Measurements from ENCODE around the gene CAV3. TPM values are rescaled to one million over a fixed set of nuclear protein-coding genes. Genes with fewer than 3 reads are reported as not detected.

Gene CAV3
- polyA plus RNA-seq, 3 donors: 0.06 to 1.0 (median 0.13) TPM

DNA sequence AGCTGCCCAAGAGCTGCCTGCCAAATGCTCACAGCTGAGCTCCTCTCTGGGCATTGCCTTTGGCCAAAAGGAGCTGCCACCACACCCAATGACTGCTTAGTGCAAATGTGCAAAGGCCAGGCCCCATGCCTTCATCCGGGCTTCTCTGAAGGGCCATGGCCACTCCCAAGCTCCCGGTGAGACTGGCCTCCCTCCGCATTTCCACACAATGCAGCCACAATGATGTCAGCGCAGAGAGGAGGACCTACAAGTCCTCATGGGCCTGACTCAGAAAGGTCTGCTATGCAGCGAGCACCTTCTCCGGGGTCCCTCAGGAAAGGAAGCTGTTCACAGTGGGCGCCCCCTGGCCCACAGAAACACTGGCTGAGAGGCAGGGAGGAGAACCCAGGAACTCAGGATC is 23.1 kb downstream of the CAV3 start:
- WGBS, 3 donors: 76 to 84% (median 77%) methylated on average over 7 of the region's 7 CpGs

DNA sequence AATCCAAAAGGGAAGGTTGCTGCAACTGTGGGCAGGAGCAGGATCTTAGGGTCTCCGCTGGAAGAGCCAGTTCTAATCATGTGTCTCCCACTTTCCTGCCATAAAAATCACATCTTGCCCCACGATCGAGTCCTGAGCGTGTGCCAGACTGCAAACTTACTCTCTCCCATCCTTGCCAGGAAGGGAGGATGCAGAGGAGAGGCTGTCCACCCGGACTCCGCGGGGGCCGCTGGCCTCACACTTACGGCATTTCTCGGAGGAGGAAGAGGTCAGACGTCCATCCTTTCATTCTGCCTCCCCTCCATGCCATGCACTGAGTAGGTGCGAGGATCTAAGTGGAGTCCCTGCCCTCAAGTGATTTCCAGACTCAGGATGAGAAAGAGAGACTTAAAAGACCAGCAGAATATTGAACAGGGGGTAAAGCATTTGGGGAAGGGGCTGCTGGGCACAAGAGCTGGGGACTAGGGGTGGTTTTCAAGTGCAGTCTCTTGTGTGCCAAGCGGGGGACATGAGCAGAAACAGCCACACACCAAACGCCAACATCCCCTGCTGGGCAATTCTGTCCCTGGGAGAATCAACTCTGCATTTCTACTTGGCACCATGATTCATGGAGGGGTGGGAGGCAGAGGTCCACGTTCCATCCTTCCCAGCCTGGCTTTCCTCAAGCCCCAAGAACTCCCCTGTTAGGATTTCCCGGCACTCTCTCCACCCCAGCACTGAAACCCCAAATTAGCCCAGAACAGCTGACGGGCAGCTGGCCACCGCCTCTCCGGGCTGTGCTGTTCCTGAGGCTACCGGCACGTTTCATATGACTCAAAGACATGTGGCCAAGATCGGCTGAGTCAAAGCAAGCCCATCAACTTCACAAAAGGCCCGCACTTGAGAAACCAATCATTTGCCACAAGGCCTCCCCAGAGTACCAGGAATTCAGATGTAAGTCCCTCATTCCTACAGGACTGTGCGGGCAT is 24.2 kb downstream of the CAV3 start:
- 77 to 86% (median 83%) methylated on average over 24 of the region's 24 CpGs for WGBS, 3 donors
- no peak overlapping the region for H3K27ac ChIP-seq (ENCODE audit: low read depth, low read length)

More for the DNA sequence above, 23.1 kb downstream of the CAV3 start:
- H3K27ac ChIP-seq (ENCODE audit: low read depth, low read length): no peak overlapping the region

DNA sequence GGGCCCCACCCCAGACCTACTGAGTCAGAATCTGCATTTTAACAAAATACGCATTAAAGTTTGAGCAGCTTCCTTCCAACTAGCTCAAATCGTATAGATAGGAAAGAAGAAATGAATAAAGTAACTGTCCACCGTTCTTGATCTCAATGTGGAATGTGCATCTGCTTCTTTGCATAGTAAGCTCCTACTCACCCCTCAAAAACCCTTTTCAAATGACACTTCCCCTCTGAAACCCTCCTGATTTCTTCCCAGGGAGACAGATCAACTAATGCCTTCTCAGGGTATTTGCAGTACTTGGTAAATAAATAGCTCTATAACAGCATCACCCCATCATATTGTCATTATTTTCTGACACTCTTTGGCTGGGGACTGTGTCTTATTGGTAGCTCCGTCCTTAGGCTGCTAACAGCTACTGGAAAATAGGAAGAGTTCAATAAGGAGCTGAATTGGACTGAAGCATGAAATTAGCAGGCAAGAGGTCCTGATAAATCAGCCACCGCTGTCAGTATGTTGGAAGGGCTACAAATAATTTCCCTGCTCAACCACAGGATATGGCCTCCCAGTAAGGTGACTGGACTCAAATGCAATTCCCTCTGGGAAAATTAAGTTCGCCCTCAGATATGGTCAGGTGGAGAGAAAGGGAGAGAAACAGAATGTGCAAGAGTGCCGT is 25.6 kb downstream of the CAV3 start:
- H3K27ac ChIP-seq (ENCODE audit: low read depth, low read length): no peak overlapping the region
- 77 to 85% (median 85%) methylated on average over 7 of the region's 7 CpGs for WGBS, 3 donors

DNA sequence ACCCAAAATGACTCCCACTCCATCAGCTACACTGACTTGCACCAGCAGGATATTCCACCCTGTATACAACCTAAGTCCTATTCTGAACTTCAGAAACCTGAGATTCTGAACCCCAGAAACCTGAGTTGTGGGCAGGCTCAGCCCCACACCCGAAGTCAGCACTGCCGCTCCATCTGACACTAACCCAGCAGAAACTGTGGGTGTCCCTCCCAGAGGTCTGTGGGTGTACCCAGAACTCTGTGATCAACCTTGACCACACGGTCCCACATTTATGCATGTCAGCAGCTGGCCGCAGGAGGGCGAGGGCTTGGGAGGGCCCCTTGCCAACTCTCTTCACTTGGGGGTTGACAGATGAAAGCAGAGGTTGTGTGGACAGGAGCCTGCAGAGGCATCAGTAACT is 26.5 kb downstream of the CAV3 start:
- 77 to 88% (median 87%) methylated on average over 5 of the region's 5 CpGs for WGBS, 3 donors
- H3K27ac ChIP-seq (ENCODE audit: low read depth, low read length): no peak overlapping the region

DNA sequence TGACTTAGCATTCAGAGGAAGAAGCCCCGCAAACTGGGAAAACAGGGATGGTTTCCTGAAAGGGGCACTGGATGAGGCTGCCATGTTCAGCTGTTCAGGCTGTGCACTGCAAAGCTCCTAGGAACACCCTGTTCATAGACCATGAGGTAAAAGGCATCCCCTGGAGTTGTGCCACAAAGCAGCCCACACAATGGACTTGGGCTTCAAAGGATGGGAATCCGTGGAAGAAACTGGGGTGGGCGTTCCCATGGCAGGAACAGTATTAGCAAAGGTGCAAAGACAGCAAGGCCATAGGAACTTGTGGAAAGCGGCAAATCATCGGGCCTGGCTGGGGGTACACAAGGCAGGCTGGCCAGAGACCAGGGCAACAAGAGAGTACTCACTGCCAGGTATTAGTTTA is 26.9 kb downstream of the CAV3 start:
- H3K27ac ChIP-seq (ENCODE audit: low read depth, low read length): no peak overlapping the region
- WGBS, 3 donors: 78 to 81% (median 81%) methylated on average over 5 of the region's 5 CpGs

DNA sequence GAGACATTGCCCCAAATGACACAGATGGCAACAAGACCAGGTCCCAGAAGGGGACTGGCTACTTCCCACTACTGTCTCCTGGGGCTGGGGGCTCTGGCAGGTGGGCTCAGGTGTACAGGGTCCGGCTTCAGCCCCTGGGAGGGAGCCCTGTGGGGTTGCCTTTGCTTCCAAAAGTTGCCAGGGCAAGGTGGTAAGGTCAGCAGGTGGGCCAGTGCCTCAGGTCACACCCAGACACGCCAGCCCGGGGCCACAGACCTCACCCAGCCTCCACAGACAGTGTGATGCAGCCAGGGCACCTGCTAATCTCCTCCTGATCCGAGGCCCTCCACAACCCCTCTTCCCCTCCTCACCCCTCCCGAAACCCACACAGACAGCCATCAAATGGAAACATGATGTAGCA is 28.3 kb downstream of the CAV3 start:
- no peak overlapping the region for H3K27ac ChIP-seq (ENCODE audit: low read depth, low read length)

DNA sequence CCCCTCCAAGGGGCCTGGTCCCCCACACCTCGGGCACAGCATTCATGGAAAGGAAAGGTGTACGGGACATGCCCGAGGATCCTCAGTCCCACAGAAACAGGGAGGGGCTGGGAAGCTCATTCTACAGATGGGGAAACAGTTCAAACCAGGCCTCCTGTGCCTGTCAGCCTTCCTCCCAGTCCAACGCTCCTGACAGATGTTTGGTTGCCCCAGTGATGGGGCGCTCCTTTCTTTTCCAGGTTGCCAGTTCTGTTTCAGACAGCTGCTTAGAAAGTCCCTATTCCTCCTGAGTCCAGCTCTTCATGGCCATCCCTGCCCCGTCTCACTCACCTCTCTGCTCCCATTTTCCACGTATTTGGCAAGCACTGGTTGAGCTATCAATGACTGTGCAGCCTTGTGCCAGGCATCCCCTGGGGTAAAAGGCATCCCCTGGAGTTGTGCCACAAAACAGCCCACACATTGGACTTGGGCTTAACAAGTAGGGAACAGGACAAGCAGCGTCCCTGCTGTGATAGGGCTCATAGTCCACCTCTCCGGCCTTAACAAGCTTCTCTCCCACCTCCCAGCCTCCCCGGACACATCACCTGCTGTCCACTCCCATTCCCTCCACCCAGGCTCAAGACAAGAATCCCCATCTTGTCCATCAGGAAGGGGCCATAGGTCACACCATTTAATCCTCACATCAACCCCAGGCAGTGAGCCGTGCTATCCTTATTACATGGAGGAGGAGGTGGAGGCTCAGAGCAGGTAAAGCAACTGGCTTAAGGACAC is 29.2 kb downstream of the CAV3 start:
- H3K27ac ChIP-seq (ENCODE audit: low read depth, low read length): no peak overlapping the region
- 79 to 91% (median 89%) methylated on average over 11 of the region's 11 CpGs for WGBS, 3 donors

More for the DNA sequence above, 28.3 kb downstream of the CAV3 start:
- WGBS, 3 donors: 82 to 87% (median 82%) methylated on average over 5 of the region's 5 CpGs

DNA sequence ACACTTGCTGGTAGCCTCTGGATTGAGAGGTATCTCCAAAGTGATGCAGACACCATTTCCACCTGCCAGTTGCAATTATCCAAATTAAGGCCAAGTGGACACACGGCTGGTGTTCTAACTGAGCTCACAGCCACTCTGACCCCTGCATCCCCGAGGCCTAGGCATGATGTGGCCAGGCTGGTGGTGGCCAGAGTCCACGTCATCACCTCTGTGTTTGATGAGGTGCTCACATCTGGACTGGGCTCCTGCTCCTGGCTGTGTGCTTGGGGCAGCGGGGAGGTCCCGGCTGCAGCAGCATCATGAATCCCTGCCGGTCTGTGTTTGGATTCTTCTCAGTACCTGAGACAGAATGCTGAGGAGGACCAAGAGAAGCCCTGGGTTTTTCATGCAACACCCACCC is 30.9 kb downstream of the CAV3 start:
- H3K27ac ChIP-seq (ENCODE audit: low read depth, low read length): no peak overlapping the region
- WGBS, 3 donors: 88 to 95% (median 94%) methylated on average over 6 of the region's 6 CpGs

DNA sequence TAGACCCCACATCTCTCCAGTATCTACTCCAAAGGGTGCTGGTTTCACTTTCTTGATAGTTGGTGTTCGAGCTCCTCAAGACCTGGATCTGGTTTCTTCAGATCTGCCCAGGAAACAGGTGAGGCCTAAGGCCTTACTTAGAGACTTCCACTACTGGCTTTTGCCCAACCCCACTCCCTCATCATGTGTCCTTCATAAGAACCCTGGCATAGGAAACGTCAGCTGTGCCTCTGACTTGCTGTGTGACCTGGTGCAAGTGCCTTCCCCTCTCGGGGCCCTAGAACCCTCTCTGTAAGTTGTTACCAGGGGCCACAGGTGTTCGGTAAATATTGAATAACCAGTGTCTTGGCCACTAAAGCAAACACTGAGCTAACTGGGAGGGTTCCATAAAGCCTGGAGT is 31.9 kb downstream of the CAV3 start:
- H3K27ac ChIP-seq (ENCODE audit: low read depth, low read length): no peak overlapping the region
- WGBS, 3 donors: 48 to 57% (median 56%) methylated on average over 4 of the region's 4 CpGs

DNA sequence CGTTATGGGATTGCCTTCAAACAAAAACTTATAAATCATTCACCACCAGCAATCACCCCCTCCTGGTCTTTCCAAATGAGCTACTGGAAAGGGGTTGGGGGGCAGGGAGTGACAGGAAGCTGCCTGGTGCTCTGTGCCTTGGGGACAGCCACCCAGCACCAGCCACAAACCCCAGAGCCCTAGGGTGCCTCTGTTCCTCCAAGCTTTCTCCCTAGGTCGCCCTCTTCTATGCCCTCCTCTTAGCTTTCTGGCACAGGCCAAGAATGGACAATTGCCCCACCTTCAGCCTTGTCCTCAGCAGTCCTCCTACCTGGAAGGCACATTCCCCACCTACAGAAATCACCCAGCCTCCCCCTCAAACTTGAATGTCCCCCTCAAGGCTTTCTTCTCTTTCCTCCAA is 32.5 kb downstream of the CAV3 start:
- H3K27ac ChIP-seq (ENCODE audit: low read depth, low read length): no peak overlapping the region

DNA sequence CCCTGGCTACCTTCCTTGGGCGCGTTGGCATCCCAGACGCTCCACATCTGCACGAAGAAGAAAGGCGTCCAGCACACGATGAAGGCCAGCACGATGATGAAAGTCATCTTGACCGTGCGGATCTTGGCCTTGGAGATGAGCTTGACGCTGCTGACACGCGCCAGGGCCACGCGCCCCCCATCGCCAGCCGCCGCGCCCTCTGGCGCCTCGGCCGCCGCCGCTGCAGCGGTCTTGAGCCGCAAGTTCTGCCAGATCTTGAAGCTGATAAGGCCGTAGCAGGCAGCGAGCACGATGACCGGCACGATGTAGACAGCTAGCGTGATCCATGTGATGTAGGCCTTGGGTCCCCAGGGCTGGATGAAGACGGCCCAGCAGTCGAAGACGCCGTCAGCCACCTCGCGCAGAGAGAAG is 33.7 kb downstream of the CAV3 start:
- 28 to 46% (median 34%) methylated on average over 37 of the region's 37 CpGs for WGBS, 3 donors
- no peak overlapping the region for H3K27ac ChIP-seq (ENCODE audit: low read depth, low read length)

More for the DNA sequence above, 32.5 kb downstream of the CAV3 start:
- WGBS, 3 donors: 75 to 89% (median 86%) methylated on average over 2 of the region's 2 CpGs

DNA sequence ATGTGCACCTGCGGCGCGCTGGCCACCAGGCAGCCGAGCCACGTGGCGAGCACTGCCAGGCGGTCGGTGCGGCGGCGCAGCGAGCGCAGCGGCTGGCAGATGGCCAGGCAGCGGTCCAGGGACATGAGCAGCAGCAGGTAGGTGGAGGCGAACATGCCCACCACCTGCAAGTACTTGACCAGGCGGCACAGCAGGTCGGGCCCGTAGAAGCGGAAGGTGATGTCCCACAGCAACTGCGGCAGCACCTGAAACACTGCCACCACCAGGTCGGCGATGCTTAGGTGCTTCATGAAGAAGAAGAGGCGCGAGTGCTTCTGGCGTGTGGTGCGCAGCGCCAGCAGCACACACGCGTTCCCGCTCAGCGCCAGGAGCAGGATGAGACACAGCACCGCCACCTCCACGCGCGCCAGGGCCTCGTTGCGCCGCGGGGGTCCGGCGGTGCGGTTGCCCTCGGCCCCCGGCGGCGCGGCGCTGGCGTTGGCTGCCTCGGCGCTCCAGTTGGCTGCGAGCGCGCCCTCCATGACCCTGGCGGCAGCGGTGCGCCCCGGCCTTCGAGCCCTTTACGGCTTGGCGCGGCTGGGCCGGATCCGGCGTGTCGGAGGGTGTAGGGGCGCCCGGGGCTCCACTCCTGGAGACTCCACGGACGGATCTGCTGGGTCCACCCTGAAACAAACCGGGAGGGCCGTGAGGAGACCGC is 34.2 kb downstream of the CAV3 start:
- H3K27ac ChIP-seq (ENCODE audit: low read depth, low read length): no peak overlapping the region
- WGBS, 3 donors: 2 to 3% (median 2%) methylated on average over 71 to 74 of the region's 74 CpGs

DNA sequence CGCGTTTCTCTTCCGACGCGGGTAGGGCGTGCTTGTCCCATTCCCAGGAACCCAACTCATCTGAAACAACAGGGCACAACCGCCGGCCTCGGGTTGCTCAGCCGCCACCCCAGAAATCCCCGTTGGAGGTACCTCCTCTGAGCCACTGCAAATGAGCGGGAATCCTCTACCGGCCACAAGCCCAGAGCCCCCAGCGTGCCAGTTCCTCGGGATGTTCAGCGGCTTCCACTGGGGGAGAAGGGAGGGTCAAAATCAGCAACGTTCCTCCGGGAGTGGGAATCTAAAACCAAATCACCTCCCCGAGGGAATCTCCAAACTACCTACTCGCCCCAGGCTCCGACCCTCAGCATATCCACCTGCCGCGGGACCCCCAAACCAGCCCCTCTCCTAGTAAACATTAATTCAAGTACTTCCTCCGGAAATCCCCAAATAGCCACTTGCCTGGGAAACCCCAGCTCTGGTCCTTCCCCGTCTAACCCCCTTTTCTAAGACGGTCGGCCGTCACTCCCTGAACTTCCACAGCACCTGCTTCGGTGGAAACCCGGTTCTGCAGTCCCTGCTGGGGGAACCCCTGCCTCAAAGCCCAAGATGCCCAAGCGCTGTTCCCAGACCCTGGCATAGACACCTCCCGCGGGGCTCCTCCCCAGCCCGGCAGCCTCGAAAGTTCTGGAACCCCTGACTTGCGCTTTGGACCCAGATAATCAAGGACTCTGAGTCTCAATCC is 34.9 kb downstream of the CAV3 start:
- WGBS, 3 donors: 3 to 8% (median 7%) methylated on average over 36 of the region's 36 CpGs
- no peak overlapping the region for H3K27ac ChIP-seq (ENCODE audit: low read depth, low read length)

DNA sequence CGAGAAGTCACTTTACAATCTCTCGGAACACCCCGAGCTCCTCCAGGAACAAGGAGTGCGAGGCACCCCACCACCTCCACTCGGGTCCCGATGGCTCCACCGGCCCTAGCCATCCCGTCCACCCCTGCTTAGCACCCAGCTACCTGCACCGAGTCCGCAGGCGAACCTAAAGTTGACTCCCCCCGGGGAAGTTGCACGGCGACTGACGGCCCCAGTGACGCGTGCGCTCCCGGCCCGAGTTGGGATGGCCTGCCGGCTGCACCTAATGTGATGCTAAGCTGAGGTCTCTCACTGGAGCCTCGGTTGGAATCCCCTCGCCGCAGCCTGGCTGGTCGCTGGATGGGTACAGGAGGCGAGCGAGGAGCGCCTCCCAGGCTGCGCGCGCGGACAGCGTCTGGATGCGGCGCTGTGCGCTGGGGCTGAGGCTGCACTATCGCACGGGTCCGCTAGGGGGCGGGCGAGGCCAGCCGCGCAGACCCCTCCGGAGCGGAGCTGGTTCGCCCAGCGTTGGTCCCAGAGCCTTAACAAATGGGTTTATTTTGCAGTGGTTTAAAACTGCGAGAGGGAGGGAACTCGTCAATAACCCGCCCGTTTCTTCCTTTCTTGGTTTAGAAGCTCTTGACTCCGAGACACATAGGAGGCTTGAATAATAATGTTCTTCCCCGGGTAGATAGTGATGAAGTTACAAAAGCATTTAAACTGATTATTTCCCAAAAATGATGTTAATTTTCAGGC is 35.7 kb downstream of the CAV3 start, which contains the start of gene OXTR:
Gene OXTR (minus strand): TSS at position 526 of the 735 bp plus-strand sequence. CDS start 1,426 bp downstream, outside the sequence.
- WGBS, 3 donors: 4 to 5% (median 4%) methylated on average over 52 to 53 of the region's 53 CpGs
- H3K27ac ChIP-seq (ENCODE audit: low read depth, low read length): no peak within 1 kb of the TSS

DNA sequence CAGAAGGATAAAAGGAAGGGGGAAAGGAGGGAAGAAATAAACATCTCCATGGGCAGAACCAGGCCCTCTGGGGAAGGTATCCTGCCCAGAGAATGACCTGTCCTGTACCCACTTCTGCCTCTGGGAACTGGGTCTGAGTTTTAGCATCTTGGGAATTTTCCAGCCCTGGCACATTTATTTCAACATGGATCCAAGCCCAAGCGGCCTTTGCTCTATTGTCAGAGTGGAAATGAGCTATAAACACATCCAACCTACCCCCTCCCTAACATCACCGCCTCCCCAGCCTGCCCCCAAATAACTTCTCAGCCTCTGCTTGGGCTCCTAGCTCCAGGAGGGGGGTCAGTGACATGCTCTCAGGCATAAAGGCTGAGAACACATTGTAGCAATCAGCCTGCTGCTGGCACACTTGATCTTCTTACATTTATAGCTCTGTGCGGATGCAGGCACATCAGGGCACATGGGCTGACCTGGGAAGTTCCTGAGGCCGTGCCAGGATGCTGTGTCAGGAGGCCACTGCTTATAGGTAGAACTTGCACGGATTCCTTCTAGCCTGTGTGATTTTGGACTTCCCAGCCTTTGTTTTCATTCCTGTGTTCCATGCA is 40.4 kb downstream of the CAV3 start:
- 72 to 85% (median 85%) methylated on average over 5 of the region's 5 CpGs for WGBS, 3 donors
- H3K27ac ChIP-seq (ENCODE audit: low read depth, low read length): no peak overlapping the region

DNA sequence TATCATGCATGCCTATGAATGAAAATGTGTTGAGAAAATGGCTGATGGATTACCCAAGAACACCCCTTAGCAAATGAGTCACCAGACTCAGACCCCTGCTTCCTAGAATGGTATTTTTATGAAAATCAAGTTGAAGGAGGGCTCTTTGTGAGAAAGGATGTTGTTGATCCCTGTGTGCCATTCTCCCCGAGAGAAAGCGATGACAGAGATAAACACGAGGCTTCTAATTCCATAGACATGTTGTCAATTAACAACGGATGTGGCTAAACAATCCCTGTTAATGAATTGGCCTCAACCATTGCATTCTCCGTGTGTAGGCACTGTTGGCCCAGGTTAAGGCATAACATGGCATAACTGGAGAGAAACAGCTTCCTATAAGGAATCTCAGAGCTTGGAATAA is 41.6 kb downstream of the CAV3 start:
- H3K27ac ChIP-seq (ENCODE audit: low read depth, low read length): no peak overlapping the region
- 68 to 88% (median 85%) methylated on average over 5 of the region's 5 CpGs for WGBS, 3 donors

Measured in adipose tissue (tissue), 3 donors.